HepG2 (cell line): ENCODE data around the gene NUDT9. TPM values are rescaled to one million over a fixed set of nuclear protein-coding genes. Genes with fewer than 3 reads are reported as not detected.

Source experiments
- AHDC1 ChIP-seq: sonication (generic); formaldehyde crosslinking; IDR thresholded peaks from 2 replicates; pipeline ENCODE4 v1.5.1; 2020; ENCODE audit warnings: mild to moderate bottlenecking, missing genetic modification reagents, borderline replicate concordance
- ATF7-NPFF ChIP-seq: sonication (generic); formaldehyde crosslinking; IDR thresholded peaks from 2 replicates; pipeline ENCODE4 v1.8.1; 2023; ENCODE audit warnings: mild to moderate bottlenecking, low read depth, missing genetic modification reagents, moderate library complexity
- BORCS8-MEF2B ChIP-seq: sonication (generic); formaldehyde crosslinking; IDR thresholded peaks from 2 replicates; pipeline ENCODE4 v1.8.0; 2022; ENCODE audit warnings: mild to moderate bottlenecking, missing genetic modification reagents
- ETV5 ChIP-seq: IDR thresholded peaks from 2 replicates; pipeline ENCODE4 v1.6.1; 2018; ENCODE audit warnings: missing biosample characterization, missing genetic modification reagents, inconsistent platforms, borderline replicate concordance
- GATA4 ChIP-seq: sonication (generic); IDR thresholded peaks from 2 replicates; pipeline ENCODE4 v1.6.1; 2016; ENCODE audit warnings: antibody characterized with exemption, low read depth, borderline replicate concordance
- GRHL1 ChIP-seq: sonication (generic); formaldehyde crosslinking; conservative IDR thresholded peaks from 2 replicates; pipeline ENCODE4 v1.8.0; 2022; ENCODE audit warnings: missing genetic modification reagents
- HIVEP1 ChIP-seq: sonication (generic); formaldehyde crosslinking; IDR thresholded peaks from 2 replicates; pipeline ENCODE4 v1.4.0; 2020; ENCODE audit warnings: mild to moderate bottlenecking, missing genetic modification reagents
- HNRNPLL ChIP-seq: fragments of 200-400 bp; formaldehyde crosslinking; IDR thresholded peaks from 2 replicates; pipeline ENCODE4 v1.6.1; 2017; ENCODE audit warnings: mild to moderate bottlenecking, low read depth, low read length; ENCODE audit not compliant: poor library complexity, severe bottlenecking
- IKZF1 ChIP-seq: fragments of 450-650 bp; IDR thresholded peaks from 2 replicates; pipeline ENCODE4 v1.7.1; 2016
- KMT2B ChIP-seq: IDR thresholded peaks from 2 replicates; pipeline ENCODE4 v1.6.1; 2016; ENCODE audit warnings: missing genetic modification reagents, missing compliant biosample characterization
- MBD4 ChIP-seq: IDR thresholded peaks from 2 replicates; pipeline ENCODE4 v1.6.1; 2012; ENCODE audit warnings: low read length, inconsistent platforms, borderline replicate concordance
- PCBP2 ChIP-seq: fragments of 200-400 bp; formaldehyde crosslinking; optimal IDR thresholded peaks from 2 replicates; pipeline ENCODE3; 2018; ENCODE audit warnings: low read length, low read depth; ENCODE audit not compliant: poor library complexity, severe bottlenecking
- TOE1 ChIP-seq: sonication (generic); formaldehyde crosslinking; IDR thresholded peaks from 2 replicates; pipeline ENCODE4 v1.4.0; 2020; ENCODE audit warnings: mild to moderate bottlenecking, missing genetic modification reagents
- ZBTB26 ChIP-seq: IDR thresholded peaks from 2 replicates; pipeline ENCODE4 v1.6.1; 2016; ENCODE audit warnings: missing compliant biosample characterization, missing genetic modification reagents, borderline replicate concordance
- ZFP90 ChIP-seq: sonication (generic); formaldehyde crosslinking; IDR thresholded peaks from 2 replicates; pipeline ENCODE4 v1.8.0; 2022; ENCODE audit warnings: missing genetic modification reagents, mild to moderate bottlenecking, inconsistent platforms, borderline replicate concordance
- ZIK1 ChIP-seq: sonication (generic); formaldehyde crosslinking; IDR thresholded peaks from 2 replicates; pipeline ENCODE4 v1.5.0; 2020; ENCODE audit warnings: mild to moderate bottlenecking, low read depth, missing genetic modification reagents, borderline replicate concordance
- ZNF17 ChIP-seq: sonication (generic); formaldehyde crosslinking; IDR thresholded peaks from 2 replicates; pipeline ENCODE4 v1.5.0; 2020; ENCODE audit warnings: mild to moderate bottlenecking, missing genetic modification reagents
- ZNF704 ChIP-seq: sonication (generic); formaldehyde crosslinking; IDR thresholded peaks from 2 replicates; pipeline ENCODE4 v1.8.1; 2023; ENCODE audit warnings: mild to moderate bottlenecking, inconsistent platforms, moderate library complexity, missing genetic modification reagents, borderline replicate concordance
- polyA plus RNA-seq, 8 experiments: library from polyadenylated mRNA; depleted of rRNA in 3 of 8; stranded (reverse) in 7 of 8; unstranded in 1 of 8; fragments of >200 nt; fragmentation: Illumina TruSeq in 4 of 8; extraction: Trizol in 4 of 8; gene quantifications; 2 replicates each; pipeline versions ENCODE4 v1.2.1 to v1.2.3, GENCODE V29; 2011 to 2016; ENCODE audit warnings: low read depth in 4 of 8, missing spikeins in 1 of 8, mixed read lengths in 1 of 8; ENCODE audit not compliant: insufficient read depth in 1 of 8
- total RNA-seq, 5 experiments: library from RNA; depleted of rRNA; stranded (reverse); fragments of >200 nt; fragmentation: Illumina TruSeq; extraction: Trizol; gene quantifications; 2 replicates each; pipeline ENCODE4 v1.2.3, GENCODE V29; 2016; ENCODE audit warnings: low read depth in 1 of 5

The NUDT9 gene
- total and polyA plus RNA-seq, 2 of the 13 experiments (the other 11 are each of a cell fraction or from before 2014, with no cell fraction given): 10.4 to 12.3 TPM

- TF ChIP-seq KMT2B (CRISPR knock-in tag) (peak; percentile 99), MBD4 (no peak; the same call in 1 of the 2 replicates), ZFP90 (CRISPR knock-in tag) (peak; percentile 67; the same call in 1 of the 2 replicates), GRHL1 (CRISPR knock-in tag) (no peak), HIVEP1 (CRISPR knock-in tag) (peak; percentile 51; the same call in 1 of the 2 replicates), PCBP2 (no peak), TOE1 (CRISPR knock-in tag) (no peak; the same call in 1 of the 2 replicates), GATA4 (no peak; the same call in 1 of the 2 replicates), ZNF704 (CRISPR knock-in tag) (peak; percentile 97), ZIK1 (CRISPR knock-in tag) (no peak), ZBTB26 (CRISPR knock-in tag) (peak; percentile 98), ETV5 (peak; percentile 17), AHDC1 (CRISPR knock-in tag) (peak; percentile 67; the same call in 1 of the 2 replicates), ZNF17 (CRISPR knock-in tag) (no peak), IKZF1 (no peak), ATF7-NPFF (CRISPR knock-in tag) (peak; percentile 78), BORCS8-MEF2B (CRISPR knock-in tag) (no peak; the same call in 1 of the 2 replicates), HNRNPLL (peak; percentile 97)
These were observed at the start of gene NUDT9 (continued) for GRCh38 chr4:87422104-87423052.
